GM19467 (cell line): ENCODE measurements around the gene RAB5A.
"Not testable (repeated sequence)": the region's sequence is repeated elsewhere in the genome, so short reads cannot be mapped to it uniquely, and the experiment has no call there.

ENCODE experiments used
- ATAC-seq: cut with Tn5 transposase; IDR thresholded peaks from one replicate; pipeline ENCODE4 v1.9.1; 2021; ENCODE audit warnings: mild to moderate bottlenecking, moderate library complexity; ENCODE audit not compliant: unreplicated experiment

The RAB5A gene

DNA sequence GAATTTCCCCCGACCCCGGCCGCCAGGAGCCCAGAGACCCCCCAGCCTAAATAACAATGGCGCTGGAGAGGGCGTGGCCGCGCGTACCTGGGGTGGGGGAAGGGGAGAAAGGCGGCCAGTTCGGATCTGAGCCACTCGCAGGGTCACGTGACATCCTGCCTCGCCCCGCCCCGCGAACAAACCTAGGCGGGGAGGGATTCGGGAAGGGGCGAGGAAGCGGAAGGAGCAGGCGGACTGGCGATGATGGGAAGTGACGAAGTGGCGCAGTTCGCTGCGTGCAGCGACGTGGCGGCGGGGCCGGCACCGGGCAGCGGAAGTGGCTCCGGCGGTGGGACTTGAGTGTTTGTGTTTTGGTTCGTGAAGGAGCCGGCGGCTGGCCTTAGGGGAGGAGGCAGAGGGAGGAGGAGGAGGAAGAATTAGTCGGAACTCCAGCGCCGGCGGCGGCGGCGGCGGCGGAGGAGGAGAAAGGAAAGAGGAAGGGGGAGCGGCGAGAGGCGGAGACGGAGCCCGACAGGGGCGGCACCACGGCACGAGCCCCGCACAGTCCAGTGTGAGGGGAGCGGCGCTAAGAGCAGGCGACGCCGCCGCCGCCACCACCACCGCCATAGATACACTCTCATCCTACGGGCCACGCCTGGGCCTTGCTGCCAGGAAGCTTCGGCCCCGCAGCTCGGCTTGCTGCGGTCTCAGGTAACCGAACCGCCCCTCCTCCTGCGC, at the start of gene RAB5A:
TSS of gene RAB5A (plus strand) at position 266 of the 717 bp plus-strand sequence. CDS start 3,802 bp downstream, outside the sequence.
- ATAC-seq: peak; percentile 98

GRCh38 chr3:19898721-19899120, 48.2 kb upstream of the RAB5A start:
- ATAC-seq: no peak

GRCh38 chr3:19899264-19899663, 47.6 kb upstream of the RAB5A start:
- ATAC-seq: no peak

DNA sequence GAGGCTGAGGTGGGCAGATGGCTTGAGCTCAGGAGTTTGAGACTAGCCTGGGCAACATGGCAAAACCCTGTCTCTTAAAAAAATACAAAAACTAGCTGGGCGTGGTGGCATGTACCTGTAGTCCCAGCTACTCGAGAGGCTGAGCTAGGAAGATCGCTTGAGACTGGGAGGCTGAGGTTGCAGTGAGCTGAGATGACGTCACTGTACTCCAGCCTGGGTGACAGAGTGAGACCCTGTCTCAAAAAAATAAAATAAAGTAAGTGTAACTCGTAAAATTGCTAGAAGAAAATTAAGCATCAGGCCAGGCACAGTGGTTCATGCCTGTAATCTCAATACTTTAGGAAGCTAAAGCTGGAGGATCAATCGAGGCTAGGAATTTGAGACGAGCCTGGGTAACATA, 47.1 kb upstream of the RAB5A start:
- not testable (repeated sequence) for ATAC-seq

GRCh38 chr3:19901337-19901736, 45.6 kb upstream of the RAB5A start:
- no peak for ATAC-seq

DNA sequence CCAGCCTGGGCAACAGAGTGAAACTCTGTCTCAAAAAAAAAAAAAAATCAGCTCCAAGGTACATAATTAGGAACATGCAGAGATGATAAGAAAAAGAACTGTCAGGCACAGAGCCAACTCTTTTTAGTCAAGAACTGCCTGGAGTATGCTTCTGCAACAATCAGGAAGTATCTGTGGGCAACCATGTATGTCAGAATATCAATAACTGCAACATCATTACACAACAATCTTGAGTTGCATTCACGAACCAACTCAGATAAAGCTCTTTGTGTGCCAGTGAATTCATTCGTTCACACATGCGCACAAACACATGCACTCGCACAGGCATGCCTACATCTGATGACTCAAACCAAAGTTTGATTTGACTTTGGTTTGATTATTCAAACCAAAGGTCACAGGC, 45.0 kb upstream of the RAB5A start:
- ATAC-seq: no peak

GRCh38 chr3:19903649-19904048, 43.2 kb upstream of the RAB5A start:
- no peak for ATAC-seq

- ATAC-seq: no peak
Observed at GRCh38 chr3:19907523-19907922, 39.4 kb upstream of the RAB5A start.

DNA sequence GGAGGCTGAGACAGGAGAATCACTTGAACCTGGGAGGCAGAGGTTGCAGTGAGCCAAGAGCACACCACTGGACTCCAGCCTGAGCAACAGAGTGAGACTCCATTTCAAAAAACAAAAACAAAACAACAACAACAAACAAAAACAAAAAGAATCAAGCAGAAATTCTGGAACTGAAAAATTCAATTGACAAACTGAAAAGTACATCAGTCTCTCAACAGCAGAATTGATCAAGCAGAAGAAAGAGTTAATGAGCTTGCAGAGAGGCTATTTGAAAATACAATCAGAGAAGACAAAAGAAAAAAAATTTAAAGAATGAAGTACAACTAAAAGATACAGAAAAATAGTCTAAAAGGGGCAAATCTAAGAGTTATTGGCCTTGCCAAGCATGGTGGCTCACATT, 35.4 kb upstream of the RAB5A start:
- ATAC-seq: no peak

GRCh38 chr3:19917167-19917566, 29.7 kb upstream of the RAB5A start:
- no peak for ATAC-seq

DNA sequence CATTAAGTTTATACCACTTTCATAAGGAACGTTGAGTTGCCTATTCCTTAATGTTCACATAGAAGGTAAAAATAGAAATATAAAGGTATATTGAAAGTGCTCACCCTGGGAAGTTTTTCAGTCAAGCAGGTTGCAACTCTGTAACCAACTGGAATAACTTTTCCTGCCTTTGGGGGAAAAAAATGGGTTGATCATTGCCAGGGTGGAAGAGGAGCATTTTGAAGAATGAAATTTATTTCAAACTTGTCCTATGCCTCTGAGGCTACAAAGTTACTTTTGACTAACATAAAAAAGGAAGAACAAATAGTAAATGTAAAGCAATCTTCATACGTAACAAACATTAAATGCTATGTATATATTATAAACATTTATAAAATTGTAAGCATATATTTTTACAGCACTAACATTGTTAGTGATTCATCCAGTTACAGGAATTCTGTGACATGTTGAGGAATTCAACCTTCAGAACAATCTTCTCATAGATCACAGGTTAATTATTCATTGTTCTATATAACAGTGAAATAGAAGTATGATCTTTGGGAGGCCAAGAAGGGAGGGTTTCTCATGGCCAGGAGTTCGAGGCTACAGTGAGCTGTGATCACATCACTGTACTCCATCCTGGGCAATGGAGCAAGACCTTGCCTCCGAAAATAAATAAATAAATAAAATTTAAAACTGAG, 26.4 kb upstream of the RAB5A start:
- ATAC-seq: no peak

- peak; percentile 70 for ATAC-seq
Observed at GRCh38 chr3:19931180-19931692, 15.7 kb upstream of the RAB5A start.

GRCh38 chr3:19931767-19932188, 15.1 kb upstream of the RAB5A start:
- ATAC-seq: no peak

DNA sequence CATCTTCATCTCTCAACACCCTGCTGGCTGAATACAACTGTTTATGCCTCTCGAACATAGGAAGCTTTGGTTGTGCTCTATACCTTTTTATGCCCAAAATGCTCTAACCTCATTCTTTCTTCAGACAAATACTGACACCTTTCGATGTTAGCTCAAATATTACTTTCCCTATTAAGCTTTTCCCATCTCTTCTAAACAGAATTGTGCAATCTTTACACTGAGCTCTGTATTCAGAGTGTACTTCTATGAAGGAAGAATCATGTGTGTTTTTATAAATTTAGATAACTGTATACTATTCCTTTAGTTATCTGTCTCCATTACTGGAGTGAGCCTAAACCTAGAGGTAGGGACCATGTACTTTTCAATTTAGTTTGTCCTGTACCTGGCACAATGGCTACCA, 14.5 kb upstream of the RAB5A start:
- ATAC-seq: no peak

GRCh38 chr3:19934098-19934566, 12.8 kb upstream of the RAB5A start, which contains the start of gene EFHB:
EFHB (minus strand) TSS chr3:19934217; CDS start chr3:19934018, 199 bp downstream.
- ATAC-seq: no peak

DNA sequence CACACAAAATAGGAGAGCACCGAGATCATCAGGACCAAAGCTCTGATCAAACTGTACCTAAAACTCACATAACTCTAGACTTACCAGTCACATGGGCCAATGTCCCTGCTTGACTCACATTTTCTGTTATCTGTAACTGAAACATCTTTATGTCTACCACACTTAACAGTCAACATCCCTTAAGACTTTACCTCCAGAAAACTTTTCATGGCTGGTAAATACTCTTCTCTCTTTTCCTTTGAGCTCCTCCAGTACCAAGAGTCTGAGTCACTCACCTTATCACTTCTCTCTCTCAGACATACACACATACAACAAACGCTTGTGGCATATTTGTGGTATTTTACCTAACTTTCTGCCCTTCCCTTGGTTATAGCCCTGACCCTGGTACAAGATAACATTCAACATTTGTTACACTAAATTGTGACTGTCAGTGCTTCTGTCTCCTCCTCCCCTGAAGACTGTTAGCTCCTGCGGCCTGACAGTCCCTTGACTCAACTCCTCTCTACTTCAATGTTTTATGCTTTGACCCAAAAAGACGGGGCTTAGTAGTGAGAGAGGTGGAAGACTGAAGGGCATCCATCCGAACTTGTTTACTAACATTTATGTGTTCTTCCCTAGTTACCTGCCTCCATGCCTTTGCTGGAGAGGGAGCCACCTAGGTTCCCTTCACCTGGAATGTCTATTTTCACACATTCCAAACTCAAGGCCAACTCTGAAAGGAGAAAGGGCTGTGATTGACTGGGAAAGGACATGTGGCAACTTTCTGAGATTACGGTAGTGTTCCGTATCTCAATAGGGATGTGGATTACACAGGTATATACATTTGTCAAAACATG, 9.2 kb upstream of the RAB5A start:
- ATAC-seq: no peak

DNA sequence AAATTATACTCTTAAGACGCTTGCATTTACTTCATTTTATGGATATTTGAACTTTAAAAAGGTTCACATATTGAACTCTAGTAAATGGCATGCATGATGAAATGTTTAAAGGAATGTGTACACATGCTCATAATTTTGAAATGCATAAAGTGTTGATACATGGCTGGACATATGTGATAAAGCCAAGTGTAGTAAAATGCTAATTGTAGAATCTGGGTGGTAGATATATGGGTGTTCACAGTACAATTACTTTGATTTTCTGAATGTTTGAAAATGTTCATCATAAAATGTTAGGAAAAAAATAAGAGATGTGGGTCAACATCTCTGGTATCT, 8.6 kb upstream of the RAB5A start:
- ATAC-seq: no peak

- ATAC-seq: no peak
Observed at GRCh38 chr3:19940643-19941042, 6.3 kb upstream of the RAB5A start.

DNA sequence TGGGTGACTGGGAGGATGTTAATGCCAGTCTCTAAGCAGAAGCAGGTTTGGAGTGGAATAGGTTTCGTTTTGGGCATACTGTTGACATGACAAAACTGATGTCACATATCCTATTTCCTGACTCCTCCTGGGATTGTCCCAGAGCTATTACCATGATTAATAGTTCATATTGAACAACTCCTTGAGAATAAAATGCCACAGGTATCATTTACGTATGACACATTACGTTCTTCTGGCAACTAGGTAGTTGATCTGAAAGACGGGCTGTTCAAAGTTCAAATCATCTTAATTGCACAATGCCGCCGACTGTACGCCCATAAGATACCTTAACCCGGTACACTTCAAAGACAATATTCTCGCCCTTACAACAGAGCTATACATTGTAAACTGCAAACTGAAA, 1.4 kb upstream of the RAB5A start:
- ATAC-seq: no peak

GRCh38 chr3:19945969-19946831, 697 bp upstream of the RAB5A start:
- ATAC-seq: no peak
